Ishikawa (cell line): ENCODE data around the gene MACROD2.

ENCODE experiments used
- CEBPB ChIP-seq: IDR thresholded peaks from 2 replicates; pipeline ENCODE4 v1.6.1; 2012
- CREB1 ChIP-seq: IDR thresholded peaks from 2 replicates; pipeline ENCODE4 v1.6.1; 2012; ENCODE audit warnings: low read depth
- EGR1 ChIP-seq: IDR thresholded peaks from 2 replicates; pipeline ENCODE4 v1.6.1; 2012
- EP300 ChIP-seq: IDR thresholded peaks from 2 replicates; pipeline ENCODE4 v1.6.1; 2012; ENCODE audit warnings: borderline replicate concordance
- FOXM1 ChIP-seq: IDR thresholded peaks from 2 replicates; pipeline ENCODE4 v1.6.1; 2012; ENCODE audit warnings: low read depth, borderline replicate concordance
- NFIC ChIP-seq: IDR thresholded peaks from 2 replicates; pipeline ENCODE4 v1.6.1; 2012
- RAD21 ChIP-seq: IDR thresholded peaks from 2 replicates; pipeline ENCODE4 v1.6.1; 2012; ENCODE audit warnings: low read depth
- TAF1 ChIP-seq: IDR thresholded peaks from 2 replicates; pipeline ENCODE4 v1.6.1; 2012; ENCODE audit warnings: low read depth, mild to moderate bottlenecking
- TCF12 ChIP-seq: IDR thresholded peaks from 2 replicates; pipeline ENCODE4 v1.6.1; 2012; ENCODE audit warnings: low read depth
- TEAD4 ChIP-seq: IDR thresholded peaks from 2 replicates; pipeline ENCODE4 v1.6.1; 2012
- YY1 ChIP-seq: IDR thresholded peaks from 2 replicates; pipeline ENCODE4 v1.6.1; 2012; ENCODE audit warnings: low read depth
- ZBTB7A ChIP-seq: IDR thresholded peaks from 2 replicates; pipeline ENCODE4 v1.6.1; 2012; ENCODE audit warnings: low read depth
- TF ChIP-seq, protein P1 (sequence below): IDR thresholded peaks from 2 replicates; pipeline ENCODE4 v1.6.1; 2012; ENCODE audit warnings: low read depth, mild to moderate bottlenecking
- TF ChIP-seq, protein P2 (sequence below): IDR thresholded peaks from 2 replicates; pipeline ENCODE4 v1.6.1; 2012
- TF ChIP-seq, protein P3 (sequence below): IDR thresholded peaks from 2 replicates; pipeline ENCODE4 v1.6.1; 2012

The MACROD2 gene

DNA sequence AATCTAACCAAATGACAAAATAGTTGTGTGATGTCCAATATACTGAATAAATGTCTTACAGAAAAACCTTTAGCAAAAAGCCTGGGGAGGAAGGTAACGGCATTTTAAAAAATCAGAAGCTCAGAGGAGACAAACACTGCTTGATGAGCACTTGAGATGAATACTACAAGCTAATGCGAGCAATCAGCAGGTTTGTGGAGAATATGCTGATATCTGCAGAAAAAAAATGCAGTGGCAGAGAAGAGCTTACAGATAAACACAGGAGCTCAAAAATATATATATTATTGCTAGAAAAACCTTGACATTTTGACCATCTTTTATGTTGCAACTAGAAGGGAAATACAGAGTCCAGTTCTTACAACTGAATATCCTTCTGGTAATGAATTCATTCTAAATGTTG, 1605.2 kb downstream of the MACROD2 start:
- no peak for TF ChIP-seq YY1
- no peak for TF ChIP-seq NFIC
- TF ChIP-seq RAD21 = no peak
- TF ChIP-seq EGR1 = no peak
- TF ChIP-seq EP300 = no peak
- no peak for TF ChIP-seq CEBPB
- no peak for TF ChIP-seq TEAD4
- no peak for TF ChIP-seq CREB1
- TF ChIP-seq TCF12 = no peak
- no peak for TF ChIP-seq ZBTB7A
- TF ChIP-seq, protein P1, sequence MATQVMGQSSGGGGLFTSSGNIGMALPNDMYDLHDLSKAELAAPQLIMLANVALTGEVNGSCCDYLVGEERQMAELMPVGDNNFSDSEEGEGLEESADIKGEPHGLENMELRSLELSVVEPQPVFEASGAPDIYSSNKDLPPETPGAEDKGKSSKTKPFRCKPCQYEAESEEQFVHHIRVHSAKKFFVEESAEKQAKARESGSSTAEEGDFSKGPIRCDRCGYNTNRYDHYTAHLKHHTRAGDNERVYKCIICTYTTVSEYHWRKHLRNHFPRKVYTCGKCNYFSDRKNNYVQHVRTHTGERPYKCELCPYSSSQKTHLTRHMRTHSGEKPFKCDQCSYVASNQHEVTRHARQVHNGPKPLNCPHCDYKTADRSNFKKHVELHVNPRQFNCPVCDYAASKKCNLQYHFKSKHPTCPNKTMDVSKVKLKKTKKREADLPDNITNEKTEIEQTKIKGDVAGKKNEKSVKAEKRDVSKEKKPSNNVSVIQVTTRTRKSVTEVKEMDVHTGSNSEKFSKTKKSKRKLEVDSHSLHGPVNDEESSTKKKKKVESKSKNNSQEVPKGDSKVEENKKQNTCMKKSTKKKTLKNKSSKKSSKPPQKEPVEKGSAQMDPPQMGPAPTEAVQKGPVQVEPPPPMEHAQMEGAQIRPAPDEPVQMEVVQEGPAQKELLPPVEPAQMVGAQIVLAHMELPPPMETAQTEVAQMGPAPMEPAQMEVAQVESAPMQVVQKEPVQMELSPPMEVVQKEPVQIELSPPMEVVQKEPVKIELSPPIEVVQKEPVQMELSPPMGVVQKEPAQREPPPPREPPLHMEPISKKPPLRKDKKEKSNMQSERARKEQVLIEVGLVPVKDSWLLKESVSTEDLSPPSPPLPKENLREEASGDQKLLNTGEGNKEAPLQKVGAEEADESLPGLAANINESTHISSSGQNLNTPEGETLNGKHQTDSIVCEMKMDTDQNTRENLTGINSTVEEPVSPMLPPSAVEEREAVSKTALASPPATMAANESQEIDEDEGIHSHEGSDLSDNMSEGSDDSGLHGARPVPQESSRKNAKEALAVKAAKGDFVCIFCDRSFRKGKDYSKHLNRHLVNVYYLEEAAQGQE = no peak
- TF ChIP-seq FOXM1 = no peak
- no peak for TF ChIP-seq TAF1
- TF ChIP-seq, protein P2, sequence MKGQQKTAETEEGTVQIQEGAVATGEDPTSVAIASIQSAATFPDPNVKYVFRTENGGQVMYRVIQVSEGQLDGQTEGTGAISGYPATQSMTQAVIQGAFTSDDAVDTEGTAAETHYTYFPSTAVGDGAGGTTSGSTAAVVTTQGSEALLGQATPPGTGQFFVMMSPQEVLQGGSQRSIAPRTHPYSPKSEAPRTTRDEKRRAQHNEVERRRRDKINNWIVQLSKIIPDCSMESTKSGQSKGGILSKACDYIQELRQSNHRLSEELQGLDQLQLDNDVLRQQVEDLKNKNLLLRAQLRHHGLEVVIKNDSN = no peak
- TF ChIP-seq, protein P3, sequence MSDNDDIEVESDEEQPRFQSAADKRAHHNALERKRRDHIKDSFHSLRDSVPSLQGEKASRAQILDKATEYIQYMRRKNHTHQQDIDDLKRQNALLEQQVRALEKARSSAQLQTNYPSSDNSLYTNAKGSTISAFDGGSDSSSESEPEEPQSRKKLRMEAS = no peak

GRCh38 chr20:15603506-15603905, 1608.2 kb downstream of the MACROD2 start:
- TF ChIP-seq EP300 (no peak), RAD21 (no peak), ZBTB7A (no peak), TEAD4 (no peak), CREB1 (no peak), TCF12 (no peak), TAF1 (no peak), CEBPB (no peak)
- TF ChIP-seq, protein P3 = no peak
- TF ChIP-seq, protein P1 = no peak
- TF ChIP-seq, protein P2 = no peak

GRCh38 chr20:15603978-15604805, 1608.9 kb downstream of the MACROD2 start:
- TF ChIP-seq ZBTB7A (no peak), TEAD4 (no peak), NFIC (no peak), CEBPB (no peak), RAD21 (no peak), EGR1 (no peak), FOXM1 (no peak), TCF12 (no peak), TAF1 (no peak), YY1 (no peak), CREB1 (no peak), EP300 (no peak)
- TF ChIP-seq, protein P3 = no peak
- TF ChIP-seq, protein P1 = no peak
- TF ChIP-seq, protein P2 = no peak
